HG02970 (cell line): Measurements from ENCODE around the gene PPP1R37.

Source experiments
- ATAC-seq: cut with Tn5 transposase; IDR thresholded peaks from one replicate; pipeline ENCODE4 v1.9.1; 2021; ENCODE audit warnings: mild to moderate bottlenecking, moderate library complexity, moderate number of reproducible peaks; ENCODE audit not compliant: unreplicated experiment, low FRiP score

PPP1R37 gene

GRCh38 chr19:45147835-45148676, 55.1 kb downstream of the PPP1R37 start:
- no peak for ATAC-seq

GRCh38 chr19:45149129-45149528, 56.1 kb downstream of the PPP1R37 start:
- no peak for ATAC-seq

- ATAC-seq, result no peak
Measured at GRCh38 chr19:45150180-45150579, 57.2 kb downstream of the PPP1R37 start.

- no peak for ATAC-seq
Measured at GRCh38 chr19:45150751-45151281, 57.8 kb downstream of the PPP1R37 start.

- no peak for ATAC-seq
Measured at GRCh38 chr19:45151320-45151719, 58.3 kb downstream of the PPP1R37 start.

- ATAC-seq, result no peak
Measured at GRCh38 chr19:45151821-45152503, 59.0 kb downstream of the PPP1R37 start.

GRCh38 chr19:45152504-45153338, 59.7 kb downstream of the PPP1R37 start:
- ATAC-seq, result no peak

- no peak for ATAC-seq
Measured at GRCh38 chr19:45153339-45154063, 60.5 kb downstream of the PPP1R37 start.

- ATAC-seq, result no peak
Measured at GRCh38 chr19:45154064-45154827, 61.3 kb downstream of the PPP1R37 start.

GRCh38 chr19:45156011-45156630, 63.1 kb downstream of the PPP1R37 start:
- no peak for ATAC-seq

GRCh38 chr19:45156751-45157150, 63.8 kb downstream of the PPP1R37 start:
- no peak for ATAC-seq

GRCh38 chr19:45158503-45159209, 65.7 kb downstream of the PPP1R37 start:
- no peak for ATAC-seq

GRCh38 chr19:45159210-45159970, 66.4 kb downstream of the PPP1R37 start:
- no peak for ATAC-seq

- ATAC-seq, result no peak
Measured at GRCh38 chr19:45159971-45160324, 67.0 kb downstream of the PPP1R37 start.

GRCh38 chr19:45160870-45161737, 68.1 kb downstream of the PPP1R37 start, which contains the start of gene NKPD1:
Gene NKPD1 (minus strand): TSS chr19:45160982. CDS start chr19:45160150, 832 bp downstream.
- ATAC-seq, result no peak

GRCh38 chr19:45161738-45162607, 69.0 kb downstream of the PPP1R37 start:
- no peak for ATAC-seq
